ENCODE data around the gene COQ8A. TPM values are rescaled to one million over a fixed set of nuclear protein-coding genes. Genes with fewer than 3 reads are reported as not detected.

Gene COQ8A
- 100 to 1,000 TPM in 1 of 4 donors, 10 to 100 TPM in 3; 73.1 to 118 (median 80.9) TPM for total RNA-seq

GRCh38 chr1:226940029-226940805 is at the start of gene COQ8A:
Gene COQ8A, plus strand, starts transcription at chr1:226940294. Its CDS starts 21,092 bp downstream, at chr1:226961386.
- DNase-seq (ENCODE audit: extremely low spot score) = peak; percentile 100
- H3K9me3 ChIP-seq = peaks cover 0 to 2% (median under 1%) of the 10 kb centered on the region in 4 donors
- peak in 1 of 3 experiments; percentile 9 for TF ChIP-seq CTCF (IDR thresholded peaks at IDR 0.05)
- peak; percentile 31 to 86 for TF ChIP-seq POLR2AphosphoS5 (IDR thresholded peaks at IDR 0.05)
- peak; percentile 68 for TF ChIP-seq POLR2A (IDR thresholded peaks at IDR 0.05; ENCODE audit: low read depth)
- TF ChIP-seq EP300 (IDR thresholded peaks at IDR 0.05) = no peak
- H3K27ac ChIP-seq (replicated peaks in 1 of 4) = peak within 1 kb of the TSS; percentile 93 to 99 (median 98)
- no peaks in the 10 kb centered on the region for H3K27me3 ChIP-seq
- intact Hi-C loops (cut with DNase I) = no loop called here
- peaks cover 36 to 61% (median 59%) of the 10 kb centered on the region in 4 donors for H3K4me1 ChIP-seq
- H3K4me3 ChIP-seq = peak within 1 kb of the TSS; percentile 69 to 92 (median 84)
- WGBS = under 1% methylated on average over 17 of the region's 73 CpGs
- H3K36me3 ChIP-seq = no peaks in the 10 kb centered on the region

GRCh38 chr1:226890331-226891108 is 49.6 kb upstream of the COQ8A start:
- peaks cover 49 to 100% (median 88%) of the 10 kb centered on the region in 4 donors for H3K36me3 ChIP-seq
- intact Hi-C loops (cut with DNase I) = no loop called here
- peaks cover 0 to 10% (median 7%) of the 10 kb centered on the region in 4 donors for H3K4me1 ChIP-seq
- H3K4me3 ChIP-seq = no peak overlapping the region
- H3K9me3 ChIP-seq = no peaks in the 10 kb centered on the region
- no peaks in the 10 kb centered on the region for H3K27me3 ChIP-seq
- TF ChIP-seq EP300 (IDR thresholded peaks at IDR 0.05) = no peak
- no peak for TF ChIP-seq POLR2AphosphoS5 (IDR thresholded peaks at IDR 0.05)
- TF ChIP-seq CTCF (IDR thresholded peaks at IDR 0.05) = no peak
- no peak overlapping the region for H3K27ac ChIP-seq (replicated peaks in 1 of 4)
- 84% methylated on average over 21 of the region's 22 CpGs for WGBS
- no peak for DNase-seq (ENCODE audit: extremely low spot score)

- peaks cover 51 to 100% (median 89%) of the 10 kb centered on the region in 4 donors for H3K36me3 ChIP-seq
- TF ChIP-seq POLR2AphosphoS5 (IDR thresholded peaks at IDR 0.05) (no peak), CTCF (IDR thresholded peaks at IDR 0.05) (no peak), POLR2A (IDR thresholded peaks at IDR 0.05; ENCODE audit: low read depth) (no peak), EP300 (IDR thresholded peaks at IDR 0.05) (no peak)
- H3K9me3 ChIP-seq = no peaks in the 10 kb centered on the region
- intact Hi-C loops (cut with DNase I) = no loop called here
- H3K4me1 ChIP-seq = peaks cover 0 to 10% (median 4%) of the 10 kb centered on the region in 4 donors
- WGBS = 91% methylated on average over 8 of the region's 11 CpGs
- no peak overlapping the region for H3K27ac ChIP-seq (replicated peaks in 1 of 4)
- no peaks in the 10 kb centered on the region for H3K27me3 ChIP-seq
- H3K4me3 ChIP-seq = no peak overlapping the region
- no peak for DNase-seq (ENCODE audit: extremely low spot score)
Measured at GRCh38 chr1:226891346-226891745, 48.7 kb upstream of the COQ8A start.

- no peak overlapping the region for H3K27ac ChIP-seq (replicated peaks in 1 of 4)
- intact Hi-C loops (cut with DNase I) = no loop called here
- no peak for DNase-seq (ENCODE audit: extremely low spot score)
- no peaks in the 10 kb centered on the region for H3K27me3 ChIP-seq
- TF ChIP-seq EP300 (IDR thresholded peaks at IDR 0.05) (no peak), POLR2AphosphoS5 (IDR thresholded peaks at IDR 0.05) (no peak), CTCF (IDR thresholded peaks at IDR 0.05) (no peak), POLR2A (IDR thresholded peaks at IDR 0.05; ENCODE audit: low read depth) (no peak)
- peaks cover 49 to 100% (median 91%) of the 10 kb centered on the region in 4 donors for H3K36me3 ChIP-seq
- no peaks in the 10 kb centered on the region for H3K9me3 ChIP-seq
- 75% methylated on average over 14 of the region's 17 CpGs for WGBS
- H3K4me1 ChIP-seq = peaks cover 0 to 10% (median 3%) of the 10 kb centered on the region in 4 donors
- H3K4me3 ChIP-seq = no peak overlapping the region
Measured at GRCh38 chr1:226891846-226892523, 48.1 kb upstream of the COQ8A start.

All from esophagus muscularis mucosa (tissue), 4 donors.